ENCODE results near the gene MEGF10. TPM values are rescaled to one million over a fixed set of nuclear protein-coding genes. Genes with fewer than 3 reads are reported as not detected.

Gene MEGF10
- total RNA-seq, 1 donor, result 1.3 TPM

- no peak for DNase-seq (ENCODE audit: low read depth)
- TF ChIP-seq CTCF (IDR thresholded peaks at IDR 0.05; ENCODE audit: insufficient read depth, low read depth, low read length), result no peak
Measured at GRCh38 chr5:127420758-127421157, 130.2 kb downstream of the MEGF10 start.

GRCh38 chr5:127421471-127421870 lies 130.9 kb downstream of the MEGF10 start:
- DNase-seq (ENCODE audit: low read depth), result no peak
- no peak overlapping the region for H3K4me3 ChIP-seq (ENCODE audit: low read depth, low read length)
- TF ChIP-seq CTCF (IDR thresholded peaks at IDR 0.05; ENCODE audit: insufficient read depth, low read depth, low read length), result no peak

More at GRCh38 chr5:127420758-127421157, 130.2 kb downstream of the MEGF10 start:
- H3K4me3 ChIP-seq (ENCODE audit: low read depth, low read length), result no peak overlapping the region

GRCh38 chr5:127423173-127423798 lies 132.7 kb downstream of the MEGF10 start:
- H3K4me3 ChIP-seq (ENCODE audit: low read depth, low read length), result no peak overlapping the region
- DNase-seq (ENCODE audit: low read depth), result no peak
- no peak for TF ChIP-seq CTCF (IDR thresholded peaks at IDR 0.05; ENCODE audit: insufficient read depth, low read depth, low read length)

GRCh38 chr5:127425037-127425436 lies 134.4 kb downstream of the MEGF10 start:
- no peak for TF ChIP-seq CTCF (IDR thresholded peaks at IDR 0.05; ENCODE audit: insufficient read depth, low read depth, low read length)
- H3K4me3 ChIP-seq (ENCODE audit: low read depth, low read length), result no peak overlapping the region

GRCh38 chr5:127425868-127426267 lies 135.3 kb downstream of the MEGF10 start:
- no peak for TF ChIP-seq CTCF (IDR thresholded peaks at IDR 0.05; ENCODE audit: insufficient read depth, low read depth, low read length)
- no peak overlapping the region for H3K4me3 ChIP-seq (ENCODE audit: low read depth, low read length)
- no peak for DNase-seq (ENCODE audit: low read depth)

More at GRCh38 chr5:127425037-127425436, 134.4 kb downstream of the MEGF10 start:
- no peak for DNase-seq (ENCODE audit: low read depth)

GRCh38 chr5:127426661-127427060 lies 136.1 kb downstream of the MEGF10 start:
- no peak for TF ChIP-seq CTCF (IDR thresholded peaks at IDR 0.05; ENCODE audit: insufficient read depth, low read depth, low read length)
- no peak for DNase-seq (ENCODE audit: low read depth)
- H3K4me3 ChIP-seq (ENCODE audit: low read depth, low read length), result no peak overlapping the region

- H3K4me3 ChIP-seq (ENCODE audit: low read depth, low read length), result no peak overlapping the region
- no peak for DNase-seq (ENCODE audit: low read depth)
- no peak for TF ChIP-seq CTCF (IDR thresholded peaks at IDR 0.05; ENCODE audit: insufficient read depth, low read depth, low read length)
Measured at GRCh38 chr5:127428276-127428675, 137.7 kb downstream of the MEGF10 start.
